Measurements from ENCODE around the gene KDELR3.

DNA sequence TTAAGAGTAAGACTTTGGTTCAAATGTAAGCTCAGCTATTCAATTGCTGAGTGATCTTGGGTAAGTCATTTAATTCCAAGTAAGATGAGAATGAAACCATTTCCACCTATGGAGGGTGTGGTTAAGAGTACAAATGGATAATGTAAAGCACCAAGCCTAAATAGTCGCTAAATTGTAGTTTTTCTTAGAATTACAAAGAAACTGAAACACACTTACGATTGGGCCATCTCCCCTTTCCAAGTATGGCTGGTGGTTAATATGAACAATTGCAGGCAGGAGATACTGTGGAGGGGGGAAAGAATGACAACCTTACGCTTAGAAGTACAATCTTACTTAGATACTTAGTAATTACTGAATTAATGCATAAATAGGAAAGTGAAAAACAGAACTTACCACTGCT is 30.0 kb downstream of the KDELR3 start:
- TF ChIP-seq, protein P1, sequence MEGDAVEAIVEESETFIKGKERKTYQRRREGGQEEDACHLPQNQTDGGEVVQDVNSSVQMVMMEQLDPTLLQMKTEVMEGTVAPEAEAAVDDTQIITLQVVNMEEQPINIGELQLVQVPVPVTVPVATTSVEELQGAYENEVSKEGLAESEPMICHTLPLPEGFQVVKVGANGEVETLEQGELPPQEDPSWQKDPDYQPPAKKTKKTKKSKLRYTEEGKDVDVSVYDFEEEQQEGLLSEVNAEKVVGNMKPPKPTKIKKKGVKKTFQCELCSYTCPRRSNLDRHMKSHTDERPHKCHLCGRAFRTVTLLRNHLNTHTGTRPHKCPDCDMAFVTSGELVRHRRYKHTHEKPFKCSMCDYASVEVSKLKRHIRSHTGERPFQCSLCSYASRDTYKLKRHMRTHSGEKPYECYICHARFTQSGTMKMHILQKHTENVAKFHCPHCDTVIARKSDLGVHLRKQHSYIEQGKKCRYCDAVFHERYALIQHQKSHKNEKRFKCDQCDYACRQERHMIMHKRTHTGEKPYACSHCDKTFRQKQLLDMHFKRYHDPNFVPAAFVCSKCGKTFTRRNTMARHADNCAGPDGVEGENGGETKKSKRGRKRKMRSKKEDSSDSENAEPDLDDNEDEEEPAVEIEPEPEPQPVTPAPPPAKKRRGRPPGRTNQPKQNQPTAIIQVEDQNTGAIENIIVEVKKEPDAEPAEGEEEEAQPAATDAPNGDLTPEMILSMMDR (IDR thresholded peaks at IDR 0.05): no peak
- TF ChIP-seq POLR2A (IDR thresholded peaks at IDR 0.05; ENCODE audit: low read depth): no peak

All from esophagus muscularis mucosa (tissue), 3 donors.